Measurements from ENCODE around the gene TEK.
A peak's percentile ranks its signal among the peaks of the same experiment; 100 is the strongest.
"Not testable (repeated sequence)": the region's sequence is repeated elsewhere in the genome, so short reads cannot be mapped to it uniquely, and the experiment has no call there.

TEK gene

DNA sequence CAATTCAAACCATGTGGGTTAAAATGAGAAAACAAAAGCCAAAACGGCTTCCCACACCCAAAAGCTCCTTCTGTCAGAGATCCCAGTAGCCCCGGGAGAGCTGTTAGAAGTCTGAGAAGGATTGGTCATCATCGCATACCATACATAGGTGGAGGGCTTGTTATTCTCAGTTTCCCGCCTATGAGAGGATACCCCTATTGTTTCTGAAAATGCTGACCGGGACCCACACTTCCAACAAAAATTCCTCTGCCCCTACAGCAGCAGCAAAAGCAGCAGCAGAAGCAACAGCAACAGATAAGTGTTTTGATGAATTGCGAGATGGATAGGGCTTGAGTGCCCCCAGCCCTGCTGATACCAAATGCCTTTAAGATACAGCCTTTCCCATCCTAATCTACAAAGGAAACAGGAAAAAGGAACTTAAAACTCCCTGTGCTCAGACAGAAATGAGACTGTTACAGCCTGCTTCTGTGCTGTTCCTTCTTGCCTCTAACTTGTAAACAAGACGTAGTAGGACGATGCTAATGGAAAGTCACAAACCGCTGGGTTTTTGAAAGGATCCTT, at the start of gene TEK:
Gene TEK, plus strand, starts transcription at position 245 of the 561 bp plus-strand sequence. CDS start 366 bp downstream, outside the sequence.
- peak; percentile 65 for DNase-seq

GRCh38 chr9:27059412-27059811, 49.6 kb upstream of the TEK start:
- no peak for DNase-seq

DNA sequence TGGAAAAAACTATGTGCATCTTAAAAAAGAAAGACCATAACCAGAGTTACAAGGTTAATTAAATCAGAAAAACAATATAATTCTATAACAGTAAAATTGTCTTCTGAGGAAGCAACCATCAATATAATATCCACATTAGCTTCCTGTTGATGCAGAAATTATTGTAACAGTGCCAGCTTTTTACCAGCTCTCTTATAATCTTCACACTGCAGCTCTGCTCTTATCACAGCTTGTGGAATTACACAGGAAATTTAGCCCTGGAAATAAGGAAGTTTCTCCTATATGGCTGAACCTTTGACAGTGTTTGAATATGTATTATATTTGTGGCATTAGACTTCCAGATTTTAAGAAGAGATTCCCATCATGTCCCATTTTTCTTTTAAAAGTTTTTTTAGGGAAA, 49.1 kb upstream of the TEK start:
- no peak for DNase-seq

- DNase-seq, result no peak
Measured at GRCh38 chr9:27065288-27065687, 43.7 kb upstream of the TEK start.

GRCh38 chr9:27073841-27074728, 34.9 kb upstream of the TEK start:
- DNase-seq, result no peak

DNA sequence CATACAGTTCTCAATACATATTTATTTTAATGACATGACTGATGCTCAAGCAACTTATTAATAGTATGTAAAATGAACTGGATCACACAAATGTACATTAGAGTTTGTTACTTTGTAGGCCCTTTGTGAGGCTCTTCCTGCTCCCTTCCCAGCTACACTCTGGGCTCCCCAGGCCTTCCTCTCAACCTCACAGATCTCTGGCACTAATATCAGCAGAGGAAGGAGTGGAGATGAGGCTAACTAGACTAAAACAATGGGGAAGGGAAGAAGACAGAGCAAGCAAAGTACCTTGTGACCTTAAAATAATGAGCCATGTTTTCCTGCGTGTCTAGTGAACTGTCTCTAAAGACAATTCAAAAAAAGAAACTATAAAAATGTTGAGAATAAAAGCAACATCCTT, 30.3 kb upstream of the TEK start:
- DNase-seq, result no peak

GRCh38 chr9:27085456-27085855, 23.6 kb upstream of the TEK start:
- DNase-seq, result no peak

GRCh38 chr9:27086818-27087680, 22.0 kb upstream of the TEK start:
- DNase-seq, result peak; percentile 63

DNA sequence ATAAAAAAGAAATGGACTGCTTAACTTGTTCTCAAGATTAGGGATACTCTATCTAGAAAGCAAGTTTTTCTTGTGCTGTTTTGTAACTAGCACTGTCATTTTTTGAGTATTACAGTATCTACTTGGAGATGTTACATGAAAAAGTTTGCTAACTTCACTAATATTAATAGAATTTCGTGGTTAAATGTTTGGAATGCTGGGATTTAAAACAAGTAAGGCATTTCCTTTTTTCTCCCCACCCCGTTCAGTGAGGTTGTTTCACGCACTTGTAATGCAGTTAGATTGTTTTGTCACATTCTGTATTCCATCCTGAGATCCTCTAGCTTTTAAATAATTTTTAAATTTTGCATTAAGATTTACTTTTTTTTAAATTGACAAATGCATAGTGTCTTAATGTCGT, 20.0 kb upstream of the TEK start:
- DNase-seq, result no peak

GRCh38 chr9:27089706-27090105, 19.3 kb upstream of the TEK start:
- no peak for DNase-seq

GRCh38 chr9:27090231-27090630, 18.8 kb upstream of the TEK start:
- no peak for DNase-seq

DNA sequence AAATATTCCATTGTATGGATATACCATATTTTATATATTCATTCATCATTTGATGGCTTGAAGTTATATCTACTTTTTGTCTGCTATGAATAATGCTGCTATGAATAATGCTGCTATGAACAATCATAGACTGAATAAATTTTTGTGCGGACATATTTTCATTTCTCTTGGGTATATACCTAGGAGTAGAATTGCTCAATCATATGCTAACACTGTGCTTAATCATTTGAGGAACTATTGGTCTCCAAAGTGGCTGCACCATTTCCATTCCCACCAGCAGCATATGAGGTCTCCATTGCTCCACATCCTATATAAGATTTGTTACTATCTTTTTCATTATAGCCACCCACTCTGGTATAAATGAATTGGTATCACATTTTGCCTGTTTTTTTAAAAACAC, 18.3 kb upstream of the TEK start:
- no peak for DNase-seq

DNA sequence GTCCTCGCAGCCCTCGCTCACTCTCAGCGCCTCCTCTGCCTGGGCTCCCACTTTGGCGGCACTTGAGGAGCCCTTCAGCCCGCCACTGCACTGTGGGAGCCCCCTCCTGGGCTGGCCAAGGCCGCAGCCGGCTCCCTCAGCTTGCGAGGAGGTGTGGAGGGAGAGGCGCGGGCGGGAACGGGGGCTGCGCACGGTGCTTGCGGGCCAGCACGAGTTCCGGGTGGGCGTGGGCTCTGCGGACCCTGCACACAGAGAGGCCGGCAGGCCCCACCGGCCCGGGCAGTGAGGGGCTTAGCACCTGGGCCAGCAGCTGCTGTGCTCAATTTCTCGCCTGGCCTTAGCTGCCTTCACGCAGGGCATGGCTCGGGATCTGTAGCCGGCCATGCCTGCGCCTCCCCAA, 16.5 kb upstream of the TEK start:
- DNase-seq, result not testable (repeated sequence)

DNA sequence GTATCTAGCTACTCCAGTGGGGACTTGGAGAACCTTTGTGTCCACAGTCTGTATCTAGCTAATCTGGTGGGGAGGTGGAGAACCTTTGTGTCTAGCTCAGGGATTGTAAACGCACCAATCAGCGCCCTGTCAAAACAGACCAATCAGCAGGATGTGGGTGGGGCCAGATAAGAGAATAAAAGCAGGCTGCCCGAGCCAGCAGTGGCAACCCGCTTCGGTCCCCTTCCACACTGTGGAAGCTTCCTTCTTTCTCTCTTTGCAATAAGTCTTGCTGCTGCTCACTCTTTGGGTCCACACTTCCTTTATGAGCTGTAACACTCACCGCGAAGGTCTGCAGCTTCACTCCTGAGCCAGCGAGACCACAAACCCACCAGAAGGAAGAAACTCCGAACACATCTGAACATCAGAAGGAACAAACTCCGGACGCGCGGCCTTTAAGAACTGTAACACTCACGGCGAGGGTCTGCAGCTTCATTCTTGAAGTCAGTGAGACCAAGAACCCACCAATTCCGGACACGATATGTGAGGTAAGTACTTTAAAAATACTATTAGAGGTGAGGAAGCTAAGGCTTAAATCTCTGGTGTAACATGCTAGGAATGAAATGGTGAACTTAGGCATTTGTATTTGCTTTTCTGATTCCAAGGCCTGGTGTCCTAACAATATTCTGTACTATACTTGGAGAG, 15.5 kb upstream of the TEK start:
- not testable (repeated sequence) for DNase-seq

DNA sequence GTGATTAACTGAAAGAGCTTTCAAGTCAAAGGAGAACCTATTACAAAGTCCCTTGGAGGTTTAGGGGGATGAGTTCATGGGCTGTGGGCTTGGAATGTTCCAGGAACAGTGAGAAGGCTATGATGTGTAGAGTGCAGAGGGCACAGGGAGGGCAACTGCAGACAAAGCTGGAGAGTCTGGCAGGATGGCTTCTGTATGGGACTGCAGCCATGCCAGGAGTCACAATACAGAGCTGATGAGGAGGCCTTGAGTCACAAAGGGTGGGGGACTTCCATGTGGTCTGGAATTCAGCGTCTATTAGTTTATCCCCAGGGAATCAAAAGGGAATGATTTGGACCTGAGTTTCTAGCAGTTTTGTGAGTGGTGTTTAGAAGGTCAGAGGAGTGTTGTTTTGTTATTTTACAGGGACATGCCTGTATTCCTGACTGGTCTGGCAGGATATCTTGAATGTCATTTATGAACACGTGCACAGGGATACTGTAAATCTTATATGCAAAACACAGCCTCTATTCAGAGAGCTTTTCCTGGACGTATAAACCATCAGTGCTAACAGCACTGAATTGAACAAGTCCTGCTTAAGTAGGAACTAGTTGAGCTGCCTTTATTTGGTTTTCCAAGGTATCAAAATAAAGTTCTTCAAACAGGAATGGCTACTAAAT, 14.3 kb upstream of the TEK start:
- DNase-seq, result peak; percentile 65

DNA sequence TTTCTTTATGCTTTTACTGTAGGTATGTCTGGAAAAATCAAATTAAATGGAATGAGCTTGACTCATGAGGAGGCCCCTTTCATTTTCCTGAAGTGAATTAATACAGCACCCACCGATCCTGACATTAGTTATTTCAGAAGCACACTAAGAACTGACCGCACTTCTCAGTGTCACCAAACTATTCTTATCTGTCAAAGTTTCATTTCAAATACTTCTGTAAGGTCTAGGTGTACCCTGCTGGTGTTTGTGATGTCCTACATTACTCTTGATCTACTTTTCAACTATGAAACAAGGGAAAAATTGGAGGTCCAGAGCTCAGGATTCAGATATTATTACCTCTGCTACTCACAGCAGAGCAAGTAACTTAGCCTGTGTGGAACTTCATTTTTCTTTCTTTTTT, 1.8 kb upstream of the TEK start:
- DNase-seq, result no peak

- no peak for DNase-seq
Measured at GRCh38 chr9:27109621-27110020, 596 bp downstream of the TEK start.

GRCh38 chr9:27110181-27110580, 1.2 kb downstream of the TEK start:
- no peak for DNase-seq

DNA sequence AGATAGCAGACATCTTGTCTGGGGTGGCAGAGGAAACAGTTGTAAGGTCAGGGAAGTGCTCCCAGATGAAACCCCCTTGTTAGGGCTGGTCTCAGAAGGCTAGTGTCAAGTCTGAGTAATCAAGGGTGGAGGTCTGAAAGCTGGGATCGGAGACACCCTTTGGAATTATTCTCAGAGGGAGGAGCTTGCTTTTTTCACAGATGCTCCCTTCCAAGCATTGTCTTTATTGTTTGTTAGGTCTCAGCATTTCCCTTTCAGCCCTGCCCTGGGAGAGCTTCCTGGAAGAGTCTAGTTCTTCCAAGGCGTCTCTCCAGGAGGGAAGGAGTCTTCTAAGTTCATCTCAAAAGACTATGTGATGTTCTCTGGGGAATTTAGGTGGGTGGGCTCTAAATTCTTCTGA, 3.2 kb downstream of the TEK start:
- DNase-seq, result no peak

DNA sequence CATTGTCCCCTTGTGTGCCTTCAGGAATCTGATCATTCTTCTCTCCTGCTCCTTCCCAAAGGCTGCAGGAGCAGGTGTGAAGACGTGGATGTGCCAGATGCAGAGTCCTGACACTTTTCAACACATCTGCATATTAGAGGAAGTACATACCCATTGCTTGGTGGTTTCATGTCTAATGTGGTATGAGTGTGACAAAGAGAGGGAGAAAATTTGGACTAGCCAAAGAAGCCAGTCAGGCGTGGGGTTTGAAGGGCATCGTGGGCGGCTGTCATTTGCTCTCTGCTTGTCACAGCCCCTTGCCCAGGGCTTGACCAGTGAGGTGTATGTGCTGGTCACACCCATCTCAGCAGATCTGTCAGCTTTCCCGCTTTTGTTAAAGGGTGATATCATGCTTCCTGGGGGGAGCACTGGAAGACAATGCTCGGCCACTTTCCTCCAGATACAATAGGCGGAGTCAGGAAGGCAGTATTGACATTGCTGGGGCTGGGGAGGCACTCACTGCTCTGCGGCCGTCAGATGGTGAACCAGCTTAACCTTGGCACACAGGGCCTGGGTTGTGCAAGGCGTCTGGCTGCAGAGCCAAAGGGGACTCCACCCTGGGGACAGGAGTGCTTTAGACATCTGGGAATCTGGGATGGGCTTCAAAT, 8.6 kb downstream of the TEK start:
- DNase-seq, result no peak

- no peak for DNase-seq
Measured at GRCh38 chr9:27118916-27119315, 9.9 kb downstream of the TEK start.

DNA sequence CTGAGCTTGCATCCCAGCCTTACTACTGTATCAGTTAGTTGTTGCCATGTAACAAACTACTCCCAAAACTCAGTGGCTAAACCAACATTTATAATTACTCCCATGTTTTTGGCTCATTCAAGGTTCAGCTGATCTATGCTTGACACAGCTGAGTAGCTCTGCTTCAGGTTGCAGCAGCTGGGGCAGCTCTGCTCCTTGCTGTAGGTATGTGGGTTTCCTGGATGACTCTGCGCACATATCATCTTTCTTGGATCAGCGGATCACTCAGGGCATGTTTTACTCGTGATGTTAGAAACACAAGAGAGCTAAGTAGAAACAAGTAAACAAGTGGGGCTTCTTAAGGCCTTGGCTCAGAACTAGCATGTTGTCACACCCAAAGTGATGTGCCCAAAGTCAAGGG, 15.1 kb downstream of the TEK start:
- no peak for DNase-seq
